Kidney (tissue), 14 donors: ENCODE data around the gene TCHP. TPM values are rescaled to one million over a fixed set of nuclear protein-coding genes. Genes with fewer than 3 reads are reported as not detected.

Source experiments
- DNase-seq, 5 donors: peaks; one replicate each; pipeline ENCODE4 v3.0.0-alpha.2; 2013 to 2020
- FAIRE-seq: peaks from 2 replicates; lab custom pipeline; 2012; peaks lifted over from hg19 to GRCh38; lab: Jason Lieb, UNC
- H3K27ac ChIP-seq, 2 donors: one replicate each; pipeline ENCODE4 v1.7.0; 2013; ENCODE audit warnings: low read depth in 2 of 2, low read length in 2 of 2, inconsistent platforms in 1 of 2
- H3K27me3 ChIP-seq: one replicate; pipeline ENCODE4 v1.7.1; 2013; ENCODE audit warnings: low read length, inconsistent platforms; ENCODE audit not compliant: control insufficient read depth, insufficient read depth
- H3K36me3 ChIP-seq, 3 donors: one replicate each; pipeline versions ENCODE4 v1.7.0 to v1.7.1; 2013; ENCODE audit warnings: low read length in 3 of 3, control low read depth in 1 of 3, inconsistent platforms in 1 of 3; ENCODE audit not compliant: insufficient read depth in 3 of 3, control insufficient read depth in 2 of 3
- H3K4me1 ChIP-seq, 3 donors: one replicate each; pipeline versions ENCODE4 v1.7.0 to v1.7.1; 2013; ENCODE audit warnings: low read length in 3 of 3, inconsistent platforms in 1 of 3, low read depth in 1 of 3; ENCODE audit not compliant: control insufficient read depth in 2 of 3, insufficient read depth in 2 of 3
- H3K4me3 ChIP-seq, 3 donors: one replicate each; pipeline versions ENCODE4 v1.7.0 to v1.8.1; 2013; ENCODE audit warnings: low read length in 3 of 3, control low read depth in 1 of 3, inconsistent platforms in 1 of 3
- H3K9ac ChIP-seq, 3 donors: one replicate each; pipeline versions ENCODE4 v1.7.0 to v1.7.1; 2013; ENCODE audit warnings: low read length in 3 of 3, control low read depth in 1 of 3, inconsistent platforms in 1 of 3
- H3K9me3 ChIP-seq, 3 donors: one replicate each; pipeline versions ENCODE4 v1.7.0 to v1.7.1; 2013; ENCODE audit warnings: low read length in 3 of 3, control low read depth in 1 of 3, inconsistent platforms in 1 of 3; ENCODE audit not compliant: control insufficient read depth in 2 of 3, insufficient read depth in 1 of 3
- CTCF ChIP-seq: IDR thresholded peaks from 3 replicates; pipeline ENCODE4 v1.5.1; 2012; ENCODE audit warnings: mild to moderate bottlenecking, moderate library complexity, borderline replicate concordance; ENCODE audit not compliant: insufficient read depth; ENCODE audit errors: extremely low read depth
- intact Hi-C: fragments of 100-400 bp; cut with DNase I; formaldehyde crosslinking; loops from one replicate; pipeline ENCODE4 v1.11.1; 2022
- polyA plus RNA-seq: library from polyadenylated mRNA; stranded (reverse); fragments of 350-450 nt; fragmentation: Illumina TruSeq; extraction: RNeasy Lipid Tissue Mini Kit (QIAGEN cat#74804); gene quantifications from one replicate; pipeline ENCODE4 v1.2.3, GENCODE V29; 2014; ENCODE audit warnings: low read depth, low replicate concordance; ENCODE audit not compliant: insufficient read depth
- total RNA-seq: library from RNA; stranded (reverse); fragmentation: NEBNext Ultra II Directional; extraction: Animal tissue kit (Norgen Biotek cat#: 25700); gene quantifications from one replicate; pipeline ENCODE4 v1.2.1, GENCODE V29; 2021
- donor health status: control.
- donor health status: control.
- donor health status: control.
- donor health status: control.
- donor health status: control.
- donor health status: DM: yes; HTN: yes; CAD: no.
- donor health status: Normal renal cell carcinoma (clear cell type).

TCHP gene
- total and polyA plus RNA-seq, 2 donors from 2014 or later, result 6.0 to 16.2 TPM

DNA sequence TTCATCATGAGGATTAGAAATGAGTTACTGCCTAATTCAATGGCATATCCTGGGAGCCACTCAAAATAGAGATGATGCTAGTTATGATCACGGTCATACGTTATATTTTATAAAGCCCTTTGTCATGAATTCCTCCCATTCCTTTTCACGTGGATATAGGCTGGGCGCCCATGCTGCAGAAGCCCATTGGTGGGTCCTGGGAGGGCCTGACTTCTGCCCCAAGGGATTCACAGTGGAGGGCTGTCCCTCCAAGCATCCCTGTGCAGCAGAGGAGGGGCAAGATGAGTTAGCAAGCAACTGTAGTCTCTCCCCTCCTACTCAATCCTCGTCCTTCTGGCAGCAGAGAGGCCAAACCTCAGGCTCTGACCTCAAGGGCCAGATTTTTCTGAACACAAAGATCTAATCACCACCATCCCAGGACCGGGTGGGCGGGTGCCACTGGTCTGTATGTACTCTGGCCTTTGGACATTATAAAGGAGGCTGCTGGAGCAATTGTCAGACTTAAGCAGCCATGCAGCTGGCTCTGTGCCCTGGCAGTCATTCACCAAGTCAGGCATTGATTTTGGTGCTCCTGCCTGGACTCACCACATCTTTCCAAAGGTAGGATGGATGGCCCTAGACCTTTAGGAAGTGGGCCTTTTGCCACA lies 28.3 kb upstream of the TCHP start:
- no peak for FAIRE-seq
- Histone ChIP-seq H3K36me3 (no peaks in the 10 kb centered on the region), H3K27ac (no peak overlapping the region), H3K27me3 (no peaks in the 10 kb centered on the region), H3K9me3 (no peaks in the 10 kb centered on the region), H3K9ac (no peak overlapping the region), H3K4me1 (peaks cover 0 to 7% (median 0%) of the 10 kb centered on the region in 3 donors), H3K4me3 (no peak overlapping the region)
- TF ChIP-seq CTCF, result no peak
- DNase-seq, result no peak
- intact Hi-C loops, result no loop called here

- Histone ChIP-seq H3K4me3 (no peak overlapping the region), H3K27ac (peak overlapping the region in 1 of 2 donors; percentile 55), H3K36me3 (no peaks in the 10 kb centered on the region), H3K9me3 (no peaks in the 10 kb centered on the region), H3K4me1 (peaks cover 0 to 12% (median 6%) of the 10 kb centered on the region in 3 donors), H3K27me3 (no peaks in the 10 kb centered on the region), H3K9ac (no peak overlapping the region)
- no peak for FAIRE-seq
- no peak for DNase-seq
- no peak for TF ChIP-seq CTCF
- intact Hi-C loops, result no loop called here
These were observed 26.4 kb upstream of the TCHP start for GRCh38 chr12:109873653-109874052.

DNA sequence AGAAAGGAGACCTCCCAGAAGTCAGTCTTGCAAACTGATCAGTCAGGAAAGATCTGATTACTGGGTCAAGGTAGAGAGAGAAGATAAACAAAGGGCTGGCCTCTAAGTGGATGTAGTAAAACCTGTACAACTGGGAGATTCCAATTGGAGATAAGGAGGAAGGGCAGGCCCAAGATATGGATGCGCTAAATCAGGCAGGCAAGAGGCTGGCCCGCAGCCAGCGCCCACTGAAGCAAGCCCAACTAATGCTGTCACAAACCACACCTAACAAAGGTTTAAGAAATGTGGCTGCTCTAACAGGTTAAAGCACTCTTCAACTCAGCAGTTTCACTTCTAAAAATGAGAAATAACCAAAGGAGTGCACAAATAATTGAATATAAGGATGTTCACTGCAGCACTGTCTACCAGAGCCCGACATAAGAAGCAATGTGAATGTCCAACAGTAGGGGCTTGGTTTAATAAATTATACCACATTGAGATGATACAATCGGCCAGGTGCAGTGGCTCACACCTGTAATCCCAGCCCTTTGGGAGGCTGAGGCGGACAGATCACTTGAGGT lies 24.4 kb upstream of the TCHP start:
- intact Hi-C loops, result no loop called here
- H3K9me3 ChIP-seq, result no peaks in the 10 kb centered on the region
- no peak for TF ChIP-seq CTCF
- FAIRE-seq, result no peak
- peaks cover 0 to 19% (median 13%) of the 10 kb centered on the region in 3 donors for H3K4me1 ChIP-seq
- no peaks in the 10 kb centered on the region for H3K36me3 ChIP-seq
- H3K27me3 ChIP-seq, result no peaks in the 10 kb centered on the region
- no peak overlapping the region for H3K4me3 ChIP-seq
- H3K9ac ChIP-seq, result no peak overlapping the region
- DNase-seq, result peak in 2 of 5 donors; percentile 22 to 41
- peak overlapping the region in 1 of 2 donors; percentile 9 for H3K27ac ChIP-seq
